Endothelial cell of umbilical vein (primary cell): ENCODE data around the gene PROSER1. TPM values are rescaled to one million over a fixed set of nuclear protein-coding genes. Genes with fewer than 3 reads are reported as not detected.

Source experiments
- BruUV-seq: library from RNA; stranded (reverse); fragments of 400-500 nt; replicated peaks from 2 replicates; lab custom pipeline; 2021; lab: Mats Ljungman, UMichigan
- CTCF ChIA-PET: fragments of 300-600, 350-600 bp; sonication (Branson Sonifier 250); formaldehyde crosslinking; loops from one replicate; lab custom pipeline; 2021; ENCODE audit warnings: antibody characterized with exemption, inconsistent platforms; lab: Charles Lee
- POLR2A ChIA-PET: fragments of 300-600, 350-600 bp; sonication (Branson Sonifier 250); formaldehyde crosslinking; loops from one replicate; lab custom pipeline; 2021; ENCODE audit warnings: antibody characterized with exemption, inconsistent platforms; lab: Charles Lee
- DNase-seq: peaks from one replicate; pipeline ENCODE4 v3.0.0-alpha.2; 2011; ENCODE audit warnings: low read depth, low spot score
- FAIRE-seq: peaks from 2 replicates; lab custom pipeline; 2011; peaks lifted over from hg19 to GRCh38; lab: Jason Lieb, UNC
- H2AFZ ChIP-seq: 2 replicates; pipeline ENCODE4 v1.6.0; 2012; ENCODE audit warnings: low read depth, low read length, control low read depth, inconsistent platforms
- H3K27ac ChIP-seq: 2 replicates; pipeline ENCODE4 v1.5.1; 2011; ENCODE audit warnings: low read depth, mild to moderate bottlenecking, control low read depth, low read length, moderate library complexity; ENCODE audit not compliant: insufficient read depth
- H3K27me3 ChIP-seq, 2 experiments: 2 replicates each; pipeline versions ENCODE4 v1.6.0 to v1.6.1; 2011; ENCODE audit warnings: low read length in 2 of 2, mixed read lengths in 1 of 2; ENCODE audit not compliant: control insufficient read depth in 2 of 2, insufficient read depth in 2 of 2
- H3K36me3 ChIP-seq, 2 experiments: 2 replicates in 1 of 2; 3 replicates in 1 of 2; pipeline ENCODE4 v1.5.1; 2011; ENCODE audit warnings: low read length in 2 of 2, mild to moderate bottlenecking in 1 of 2, moderate library complexity in 1 of 2; ENCODE audit not compliant: control insufficient read depth in 2 of 2, insufficient read depth in 2 of 2; ENCODE audit errors: extremely low read depth in 1 of 2
- H3K4me1 ChIP-seq: 3 replicates; pipeline ENCODE4 v1.5.1; 2011; ENCODE audit warnings: mild to moderate bottlenecking, low read length; ENCODE audit not compliant: control insufficient read depth, insufficient read depth; ENCODE audit errors: extremely low read depth
- H3K4me2 ChIP-seq: 2 replicates; pipeline ENCODE4 v1.6.1; 2011; ENCODE audit warnings: low read length, control low read depth, mixed read lengths; ENCODE audit not compliant: insufficient read depth
- H3K4me3 ChIP-seq, 3 experiments: fragments of 200-600 bp in 1 of 3; sonication (generic), shearing (Covaris generic) in 1 of 3; replicated peaks in 1 of 3; 2 replicates each; pipeline ENCODE4 v1.5.1; 2011 to 2016; ENCODE audit warnings: control low read depth in 3 of 3, low read length in 3 of 3, mild to moderate bottlenecking in 2 of 3, inconsistent platforms in 1 of 3, low read depth in 1 of 3, moderate library complexity in 1 of 3; ENCODE audit not compliant: insufficient read depth in 1 of 3
- H3K79me2 ChIP-seq: 2 replicates; pipeline ENCODE4 v1.6.0; 2012; ENCODE audit warnings: low read length, inconsistent platforms; ENCODE audit not compliant: control insufficient read depth, insufficient read depth
- H3K9ac ChIP-seq: replicated peaks from 2 replicates; pipeline ENCODE3; 2011; ENCODE audit warnings: low read length, control low read depth; ENCODE audit not compliant: insufficient read depth; ENCODE audit errors: extremely low read depth
- H3K9me1 ChIP-seq: replicated peaks from 3 replicates; pipeline ENCODE4 v1.6.0; 2011; ENCODE audit warnings: mild to moderate bottlenecking, low read length; ENCODE audit not compliant: control insufficient read depth, insufficient read depth; ENCODE audit errors: extremely low read depth
- H3K9me3 ChIP-seq: replicated peaks from 2 replicates; pipeline ENCODE4 v1.5.1; 2012; ENCODE audit warnings: low read length, inconsistent platforms; ENCODE audit not compliant: control insufficient read depth, insufficient read depth
- H4K20me1 ChIP-seq: replicated peaks from 2 replicates; pipeline ENCODE3; 2011; ENCODE audit warnings: mild to moderate bottlenecking, low read length; ENCODE audit not compliant: control insufficient read depth, insufficient read depth; ENCODE audit errors: extremely low read depth
- CTCF ChIP-seq, 2 donors: IDR thresholded peaks; 1 replicate in 1 of 2; 2 replicates in 1 of 2; pipeline ENCODE4 v1.5.1; 2011; ENCODE audit warnings: low read length in 2 of 2, mild to moderate bottlenecking in 2 of 2, moderate library complexity in 2 of 2, control low read depth in 1 of 2, inconsistent platforms in 1 of 2, low read depth in 1 of 2; ENCODE audit not compliant: insufficient read depth in 1 of 2; ENCODE audit errors: extremely low read depth in 1 of 2
- EZH2 ChIP-seq: IDR thresholded peaks from 2 replicates; pipeline ENCODE4 v1.6.1; 2012; ENCODE audit warnings: borderline replicate concordance, low read depth, mild to moderate bottlenecking, moderate library complexity, low read length, inconsistent platforms; ENCODE audit not compliant: severe bottlenecking
- FOS ChIP-seq: IDR thresholded peaks from 2 replicates; pipeline ENCODE4 v1.6.1; 2011; ENCODE audit warnings: mild to moderate bottlenecking, low read length, moderate library complexity, borderline replicate concordance; ENCODE audit not compliant: insufficient read depth
- GATA2 ChIP-seq: IDR thresholded peaks from 2 replicates; pipeline ENCODE4 v1.7.0; 2011; ENCODE audit warnings: low read depth, mild to moderate bottlenecking, moderate library complexity, mixed read lengths, low read length; ENCODE audit not compliant: insufficient read length, insufficient read depth
- JUN ChIP-seq: IDR thresholded peaks from 2 replicates; pipeline ENCODE4 v1.6.1; 2011; ENCODE audit warnings: borderline replicate concordance, low read depth; ENCODE audit not compliant: insufficient read length, insufficient read depth
- MYC ChIP-seq: IDR thresholded peaks from one replicate; pipeline ENCODE4 v1.6.1; 2011; ENCODE audit warnings: mild to moderate bottlenecking, low read depth, low read length
- POLR2A ChIP-seq: IDR thresholded peaks from 2 replicates; pipeline ENCODE4 v1.6.1; 2012; ENCODE audit warnings: low read depth, mild to moderate bottlenecking, control low read depth, low read length
- POLR2AphosphoS5 ChIP-seq: IDR thresholded peaks from 2 replicates; pipeline ENCODE4 v1.6.1; 2012; ENCODE audit warnings: low read depth, mild to moderate bottlenecking, control low read depth, low read length, moderate library complexity; ENCODE audit not compliant: insufficient read depth
- dilution Hi-C: fragments of 300-500 bp; cut with MboI; formaldehyde crosslinking; loops from one replicate; pipeline ENCODE4 v1.15.0; 2019; ENCODE audit warnings: low sequenced_read_pairs; ENCODE audit not compliant: extremely low pct_ligation_motif_present
- intact Hi-C: fragments of 100-400 bp; cut with micrococcal nuclease; formaldehyde crosslinking; loops from one replicate; pipeline ENCODE4 v1.10.0; 2022
- polyA plus RNA-seq, 4 experiments: library from polyadenylated mRNA; depleted of rRNA in 3 of 4; stranded (reverse) in 3 of 4; unstranded in 1 of 4; fragments of >200 nt; gene quantifications; 2 replicates each; pipeline versions ENCODE4 v1.2.1 to v1.2.3, GENCODE V29; 2011 to 2012; ENCODE audit warnings: missing spikeins in 1 of 4
- total RNA-seq: library from RNA; stranded (reverse); gene quantifications from 2 replicates; pipeline ENCODE4 v1.2.3, GENCODE V29; 2021
- TF ChIP-seq, protein P1 (sequence below): IDR thresholded peaks from 2 replicates; pipeline ENCODE4 v1.6.1; 2011; ENCODE audit not compliant: insufficient read depth, insufficient read length

Gene PROSER1
- total and polyA plus RNA-seq, 2 donors (not counting 3 experiments of a cell fraction or from before 2014, with no cell fraction given), result 38.3 to 40.4 TPM

DNA sequence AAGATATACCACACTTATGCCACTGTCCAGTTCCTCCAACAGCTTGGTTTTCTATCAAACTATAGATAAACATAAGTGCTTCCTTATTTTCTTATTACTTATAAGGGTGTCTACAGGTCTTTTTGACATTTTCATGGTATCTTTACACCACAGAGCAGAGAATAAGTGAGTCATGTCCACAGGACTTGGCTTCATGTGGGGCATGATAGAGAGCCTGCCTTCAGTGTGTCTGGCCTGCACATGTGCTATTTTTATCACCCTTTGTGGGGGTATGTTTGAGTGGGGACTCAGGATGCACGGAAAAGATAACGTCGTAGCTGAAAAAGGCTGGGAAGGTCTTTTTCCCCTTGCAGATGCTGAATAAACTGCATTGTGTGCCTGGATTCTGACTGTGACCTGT lies 39.1 kb downstream of the PROSER1 start:
- dilution Hi-C loops, result no loop called here
- Histone ChIP-seq H3K27ac (no peak overlapping the region), H3K4me3 (no peak overlapping the region), H3K9ac (no peak overlapping the region), H3K4me1 (no peaks in the 10 kb centered on the region), H3K9me3 (no peaks in the 10 kb centered on the region), H2AFZ (no peak overlapping the region), H4K20me1 (no peaks in the 10 kb centered on the region), H3K9me1 (no peaks in the 10 kb centered on the region), H3K4me2 (no peak overlapping the region), H3K36me3 (no peaks in the 10 kb centered on the region), H3K79me2 (no peaks in the 10 kb centered on the region), H3K27me3 (no peaks in the 10 kb centered on the region)
- DNase-seq (no peak), FAIRE-seq (no peak)
- no TSS peak for BruUV-seq
- CTCF ChIA-PET, result no interaction called here
- intact Hi-C loops, result no loop called here
- TF ChIP-seq POLR2AphosphoS5 (no peak), GATA2 (no peak), FOS (no peak), MYC (no peak), POLR2A (no peak), CTCF (IDR thresholded peaks at IDR 0.05; ENCODE audit: extremely low read depth in 1 of 2, insufficient read depth in 1 of 2, low read depth in 1 of 2, low read length in 2 of 2) (no peak), EZH2 (no peak), JUN (no peak)
- TF ChIP-seq, protein P1, sequence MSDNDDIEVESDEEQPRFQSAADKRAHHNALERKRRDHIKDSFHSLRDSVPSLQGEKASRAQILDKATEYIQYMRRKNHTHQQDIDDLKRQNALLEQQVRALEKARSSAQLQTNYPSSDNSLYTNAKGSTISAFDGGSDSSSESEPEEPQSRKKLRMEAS, result no peak
- POLR2A ChIA-PET, result no interaction called here
